Liver (tissue), 3 donors: Measurements from ENCODE around the gene FHOD1.

Source experiments
- EGR1 ChIP-seq, 2 donors: IDR thresholded peaks; 2 replicates each; pipeline ENCODE4 v1.6.1; 2016 to 2018; ENCODE audit warnings: antibody characterized with exemption in 2 of 2, low read depth in 2 of 2
- FOXA1 ChIP-seq: IDR thresholded peaks from 2 replicates; pipeline ENCODE4 v1.6.1; 2016; ENCODE audit warnings: antibody characterized with exemption
- JUND ChIP-seq, 2 donors: IDR thresholded peaks; 2 replicates each; pipeline ENCODE4 v1.6.1; 2016; ENCODE audit warnings: antibody characterized with exemption in 2 of 2
- RAD21 ChIP-seq, 2 donors: IDR thresholded peaks; 2 replicates each; pipeline ENCODE4 v1.6.1; 2016; ENCODE audit warnings: antibody characterized with exemption in 2 of 2, mild to moderate bottlenecking in 2 of 2
- SP1 ChIP-seq: IDR thresholded peaks from 2 replicates; pipeline ENCODE4 v1.6.1; 2018; ENCODE audit warnings: antibody characterized with exemption, mild to moderate bottlenecking
- TAF1 ChIP-seq: conservative IDR thresholded peaks from 2 replicates; pipeline ENCODE4 v1.6.1; 2016; ENCODE audit warnings: antibody characterized with exemption, mild to moderate bottlenecking
- YY1 ChIP-seq: IDR thresholded peaks from 2 replicates; pipeline ENCODE4 v1.6.1; 2016; ENCODE audit warnings: antibody characterized with exemption, mild to moderate bottlenecking
- TF ChIP-seq, protein P1 (sequence below): fragments of 150-350 bp; IDR thresholded peaks from 2 replicates; pipeline ENCODE4 v1.5.1; 2017; ENCODE audit warnings: improper control_type of control experiment, low read depth, low read length; ENCODE audit not compliant: missing input control
- TF ChIP-seq, protein P2 (sequence below): IDR thresholded peaks from 2 replicates; pipeline ENCODE4 v1.6.1; 2016; ENCODE audit warnings: antibody characterized with exemption, mild to moderate bottlenecking
- TF ChIP-seq, protein P3 (sequence below): IDR thresholded peaks from 2 replicates; pipeline ENCODE4 v1.6.1; 2016; ENCODE audit warnings: antibody characterized with exemption
- TF ChIP-seq, protein P4 (sequence below): IDR thresholded peaks from 2 replicates; pipeline ENCODE4 v1.6.1; 2016; ENCODE audit warnings: antibody characterized with exemption
- donor health status: healthy.
- donor health status: healthy.

DNA sequence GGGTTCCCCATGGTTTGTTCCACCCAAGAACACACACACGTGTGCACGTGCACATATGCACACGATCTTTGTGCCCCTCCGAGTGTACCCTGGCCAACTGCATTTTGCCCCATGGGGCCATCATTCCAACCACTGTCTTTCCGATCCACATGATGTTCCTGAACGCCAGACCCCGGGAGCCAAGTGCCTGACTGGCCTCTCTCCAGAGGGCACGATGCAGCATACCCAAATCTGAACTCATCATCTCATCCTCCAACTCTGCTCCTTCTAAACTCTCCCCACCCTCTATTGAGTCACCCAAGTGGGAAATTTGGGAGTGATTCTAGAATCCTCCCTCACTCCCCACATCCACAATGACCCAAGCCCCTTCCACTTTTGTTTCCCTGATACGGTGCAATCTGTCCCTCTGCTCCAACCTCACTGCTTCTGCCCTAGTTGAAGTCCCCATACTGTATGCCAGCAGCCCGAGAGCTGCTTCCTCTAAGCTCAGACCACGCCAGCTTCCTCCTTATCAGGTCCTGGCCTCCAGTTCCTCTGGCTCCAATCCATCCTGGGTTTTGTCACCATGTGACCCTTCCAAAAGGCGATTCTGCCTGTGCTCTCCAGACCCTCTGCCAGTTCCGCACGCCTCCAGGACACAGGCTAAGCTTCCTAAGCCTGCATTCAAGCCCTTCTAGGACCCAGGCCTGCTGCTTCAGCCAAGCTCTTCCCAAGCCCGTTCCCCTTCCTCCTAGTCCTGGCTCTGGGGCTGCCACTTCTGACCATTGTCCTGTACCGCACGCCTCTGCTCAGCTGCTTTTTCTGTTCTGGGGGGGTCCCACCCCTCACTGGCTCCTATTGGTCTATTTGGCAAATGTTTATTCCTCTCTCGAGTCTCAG, 30.4 kb downstream of the FHOD1 start:
- TF ChIP-seq, protein P1, sequence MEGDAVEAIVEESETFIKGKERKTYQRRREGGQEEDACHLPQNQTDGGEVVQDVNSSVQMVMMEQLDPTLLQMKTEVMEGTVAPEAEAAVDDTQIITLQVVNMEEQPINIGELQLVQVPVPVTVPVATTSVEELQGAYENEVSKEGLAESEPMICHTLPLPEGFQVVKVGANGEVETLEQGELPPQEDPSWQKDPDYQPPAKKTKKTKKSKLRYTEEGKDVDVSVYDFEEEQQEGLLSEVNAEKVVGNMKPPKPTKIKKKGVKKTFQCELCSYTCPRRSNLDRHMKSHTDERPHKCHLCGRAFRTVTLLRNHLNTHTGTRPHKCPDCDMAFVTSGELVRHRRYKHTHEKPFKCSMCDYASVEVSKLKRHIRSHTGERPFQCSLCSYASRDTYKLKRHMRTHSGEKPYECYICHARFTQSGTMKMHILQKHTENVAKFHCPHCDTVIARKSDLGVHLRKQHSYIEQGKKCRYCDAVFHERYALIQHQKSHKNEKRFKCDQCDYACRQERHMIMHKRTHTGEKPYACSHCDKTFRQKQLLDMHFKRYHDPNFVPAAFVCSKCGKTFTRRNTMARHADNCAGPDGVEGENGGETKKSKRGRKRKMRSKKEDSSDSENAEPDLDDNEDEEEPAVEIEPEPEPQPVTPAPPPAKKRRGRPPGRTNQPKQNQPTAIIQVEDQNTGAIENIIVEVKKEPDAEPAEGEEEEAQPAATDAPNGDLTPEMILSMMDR, result no peak
- TF ChIP-seq, protein P2, sequence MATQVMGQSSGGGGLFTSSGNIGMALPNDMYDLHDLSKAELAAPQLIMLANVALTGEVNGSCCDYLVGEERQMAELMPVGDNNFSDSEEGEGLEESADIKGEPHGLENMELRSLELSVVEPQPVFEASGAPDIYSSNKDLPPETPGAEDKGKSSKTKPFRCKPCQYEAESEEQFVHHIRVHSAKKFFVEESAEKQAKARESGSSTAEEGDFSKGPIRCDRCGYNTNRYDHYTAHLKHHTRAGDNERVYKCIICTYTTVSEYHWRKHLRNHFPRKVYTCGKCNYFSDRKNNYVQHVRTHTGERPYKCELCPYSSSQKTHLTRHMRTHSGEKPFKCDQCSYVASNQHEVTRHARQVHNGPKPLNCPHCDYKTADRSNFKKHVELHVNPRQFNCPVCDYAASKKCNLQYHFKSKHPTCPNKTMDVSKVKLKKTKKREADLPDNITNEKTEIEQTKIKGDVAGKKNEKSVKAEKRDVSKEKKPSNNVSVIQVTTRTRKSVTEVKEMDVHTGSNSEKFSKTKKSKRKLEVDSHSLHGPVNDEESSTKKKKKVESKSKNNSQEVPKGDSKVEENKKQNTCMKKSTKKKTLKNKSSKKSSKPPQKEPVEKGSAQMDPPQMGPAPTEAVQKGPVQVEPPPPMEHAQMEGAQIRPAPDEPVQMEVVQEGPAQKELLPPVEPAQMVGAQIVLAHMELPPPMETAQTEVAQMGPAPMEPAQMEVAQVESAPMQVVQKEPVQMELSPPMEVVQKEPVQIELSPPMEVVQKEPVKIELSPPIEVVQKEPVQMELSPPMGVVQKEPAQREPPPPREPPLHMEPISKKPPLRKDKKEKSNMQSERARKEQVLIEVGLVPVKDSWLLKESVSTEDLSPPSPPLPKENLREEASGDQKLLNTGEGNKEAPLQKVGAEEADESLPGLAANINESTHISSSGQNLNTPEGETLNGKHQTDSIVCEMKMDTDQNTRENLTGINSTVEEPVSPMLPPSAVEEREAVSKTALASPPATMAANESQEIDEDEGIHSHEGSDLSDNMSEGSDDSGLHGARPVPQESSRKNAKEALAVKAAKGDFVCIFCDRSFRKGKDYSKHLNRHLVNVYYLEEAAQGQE, result no peak
- TF ChIP-seq, protein P3, sequence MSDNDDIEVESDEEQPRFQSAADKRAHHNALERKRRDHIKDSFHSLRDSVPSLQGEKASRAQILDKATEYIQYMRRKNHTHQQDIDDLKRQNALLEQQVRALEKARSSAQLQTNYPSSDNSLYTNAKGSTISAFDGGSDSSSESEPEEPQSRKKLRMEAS, result no peak
- no peak for TF ChIP-seq TAF1
- no peak for TF ChIP-seq JUND (IDR thresholded peaks at IDR 0.05)
- peak in 1 of 2 donors; percentile 32 for TF ChIP-seq RAD21 (IDR thresholded peaks at IDR 0.05)
- TF ChIP-seq YY1, result no peak
- TF ChIP-seq, protein P4, sequence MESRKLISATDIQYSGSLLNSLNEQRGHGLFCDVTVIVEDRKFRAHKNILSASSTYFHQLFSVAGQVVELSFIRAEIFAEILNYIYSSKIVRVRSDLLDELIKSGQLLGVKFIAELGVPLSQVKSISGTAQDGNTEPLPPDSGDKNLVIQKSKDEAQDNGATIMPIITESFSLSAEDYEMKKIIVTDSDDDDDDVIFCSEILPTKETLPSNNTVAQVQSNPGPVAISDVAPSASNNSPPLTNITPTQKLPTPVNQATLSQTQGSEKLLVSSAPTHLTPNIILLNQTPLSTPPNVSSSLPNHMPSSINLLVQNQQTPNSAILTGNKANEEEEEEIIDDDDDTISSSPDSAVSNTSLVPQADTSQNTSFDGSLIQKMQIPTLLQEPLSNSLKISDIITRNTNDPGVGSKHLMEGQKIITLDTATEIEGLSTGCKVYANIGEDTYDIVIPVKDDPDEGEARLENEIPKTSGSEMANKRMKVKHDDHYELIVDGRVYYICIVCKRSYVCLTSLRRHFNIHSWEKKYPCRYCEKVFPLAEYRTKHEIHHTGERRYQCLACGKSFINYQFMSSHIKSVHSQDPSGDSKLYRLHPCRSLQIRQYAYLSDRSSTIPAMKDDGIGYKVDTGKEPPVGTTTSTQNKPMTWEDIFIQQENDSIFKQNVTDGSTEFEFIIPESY, result no peak
- no peak for TF ChIP-seq EGR1 (IDR thresholded peaks at IDR 0.05; ENCODE audit: low read depth in 2 of 2)
- TF ChIP-seq SP1, result no peak
- TF ChIP-seq FOXA1, result no peak
